Panc1 (cell line): ENCODE data around the gene CCDC192.

Source experiments
- CTCF ChIP-seq: fragments of 450-650 bp; IDR thresholded peaks from 2 replicates; pipeline ENCODE4 v1.5.1; 2017; ENCODE audit warnings: mild to moderate bottlenecking
- POLR2AphosphoS5 ChIP-seq: IDR thresholded peaks from 2 replicates; pipeline ENCODE4 v1.6.1; 2012; ENCODE audit warnings: mild to moderate bottlenecking, low read depth, low read length, moderate library complexity
- REST ChIP-seq, 2 experiments: IDR thresholded peaks; 2 replicates each; pipeline ENCODE4 v1.6.1; 2011 to 2012; ENCODE audit warnings: low read depth in 2 of 2, control low read depth in 1 of 2, low read length in 1 of 2, mild to moderate bottlenecking in 1 of 2, moderate library complexity in 1 of 2; ENCODE audit not compliant: insufficient read depth in 1 of 2
- SIN3A ChIP-seq: IDR thresholded peaks from 2 replicates; pipeline ENCODE4 v1.6.1; 2012; ENCODE audit warnings: low read depth, mild to moderate bottlenecking, low read length, moderate library complexity, borderline replicate concordance; ENCODE audit not compliant: insufficient read depth

- TF ChIP-seq CTCF (no peak), POLR2AphosphoS5 (no peak), REST (IDR thresholded peaks at IDR 0.05; ENCODE audit: insufficient read depth in 1 of 2, low read depth in 2 of 2, low read length in 1 of 2) (no peak), SIN3A (no peak)
Observed at GRCh38 chr5:127702926-127703561, at the start of gene CCDC192.
